Fibroblast of pulmonary artery (primary cell): Measurements from ENCODE around the gene PDXDC1.
"Not testable (repeated sequence)": the region's sequence is repeated elsewhere in the genome, so short reads cannot be mapped to it uniquely, and the experiment has no call there.

Experiments used
- DNase-seq: peaks from one replicate; pipeline ENCODE4 v3.0.0-alpha.2; 2010; ENCODE audit warnings: low read depth
- H3K4me3 ChIP-seq: replicated peaks from 2 replicates; pipeline ENCODE4 v1.5.1; 2011; ENCODE audit warnings: low read depth, mild to moderate bottlenecking, control low read depth, low read length, moderate library complexity
- TF ChIP-seq, protein P1 (sequence below): IDR thresholded peaks from 2 replicates; pipeline ENCODE4 v1.5.1; 2011; ENCODE audit warnings: mild to moderate bottlenecking, control low read depth, low read length, inconsistent platforms; ENCODE audit errors: missing control alignments

PDXDC1 gene

GRCh38 chr16:15037003-15037402 is 62.2 kb downstream of the PDXDC1 start:
- DNase-seq: no peak
- TF ChIP-seq, protein P1, sequence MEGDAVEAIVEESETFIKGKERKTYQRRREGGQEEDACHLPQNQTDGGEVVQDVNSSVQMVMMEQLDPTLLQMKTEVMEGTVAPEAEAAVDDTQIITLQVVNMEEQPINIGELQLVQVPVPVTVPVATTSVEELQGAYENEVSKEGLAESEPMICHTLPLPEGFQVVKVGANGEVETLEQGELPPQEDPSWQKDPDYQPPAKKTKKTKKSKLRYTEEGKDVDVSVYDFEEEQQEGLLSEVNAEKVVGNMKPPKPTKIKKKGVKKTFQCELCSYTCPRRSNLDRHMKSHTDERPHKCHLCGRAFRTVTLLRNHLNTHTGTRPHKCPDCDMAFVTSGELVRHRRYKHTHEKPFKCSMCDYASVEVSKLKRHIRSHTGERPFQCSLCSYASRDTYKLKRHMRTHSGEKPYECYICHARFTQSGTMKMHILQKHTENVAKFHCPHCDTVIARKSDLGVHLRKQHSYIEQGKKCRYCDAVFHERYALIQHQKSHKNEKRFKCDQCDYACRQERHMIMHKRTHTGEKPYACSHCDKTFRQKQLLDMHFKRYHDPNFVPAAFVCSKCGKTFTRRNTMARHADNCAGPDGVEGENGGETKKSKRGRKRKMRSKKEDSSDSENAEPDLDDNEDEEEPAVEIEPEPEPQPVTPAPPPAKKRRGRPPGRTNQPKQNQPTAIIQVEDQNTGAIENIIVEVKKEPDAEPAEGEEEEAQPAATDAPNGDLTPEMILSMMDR: no peak
- H3K4me3 ChIP-seq: no peak overlapping the region

GRCh38 chr16:15037745-15038144 is 62.9 kb downstream of the PDXDC1 start:
- no peak overlapping the region for H3K4me3 ChIP-seq
- TF ChIP-seq, protein P1: no peak
- no peak for DNase-seq

- TF ChIP-seq, protein P1: no peak
- no peak overlapping the region for H3K4me3 ChIP-seq
- DNase-seq: no peak
Measured at GRCh38 chr16:15038689-15039088, 63.9 kb downstream of the PDXDC1 start.

GRCh38 chr16:15041271-15042004 is 66.6 kb downstream of the PDXDC1 start:
- TF ChIP-seq, protein P1: peak; percentile 14
- no peak overlapping the region for H3K4me3 ChIP-seq
- DNase-seq: peak; percentile 64

DNA sequence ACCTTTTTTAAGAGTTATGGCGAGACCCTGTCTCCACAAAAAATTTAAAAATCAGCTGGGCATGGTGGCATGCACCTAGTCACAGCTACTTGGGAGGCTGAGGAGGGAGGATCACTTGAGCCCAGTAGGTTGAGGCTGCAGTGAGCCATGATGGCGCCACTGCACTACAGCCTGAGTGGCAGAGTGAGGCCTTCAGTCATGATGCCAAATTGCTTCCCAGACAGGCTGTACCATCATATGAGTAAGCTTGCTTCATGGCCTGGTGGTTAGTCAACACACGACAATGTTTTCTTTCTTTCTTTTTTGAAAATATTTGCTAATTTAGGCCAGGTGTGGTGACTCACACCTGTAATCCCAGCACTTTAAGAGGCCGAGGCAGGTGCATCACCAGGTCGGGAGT is 68.5 kb downstream of the PDXDC1 start:
- TF ChIP-seq, protein P1: no peak
- no peak overlapping the region for H3K4me3 ChIP-seq

GRCh38 chr16:15044286-15044685 is 69.5 kb downstream of the PDXDC1 start:
- TF ChIP-seq, protein P1: no peak
- no peak overlapping the region for H3K4me3 ChIP-seq
- no peak for DNase-seq

More for the DNA sequence above, 68.5 kb downstream of the PDXDC1 start:
- no peak for DNase-seq

GRCh38 chr16:15045270-15045669 is 70.4 kb downstream of the PDXDC1 start:
- not testable (repeated sequence) for DNase-seq

More at GRCh38 chr16:15045270-15045669, 70.4 kb downstream of the PDXDC1 start:
- H3K4me3 ChIP-seq: not testable (repeated sequence)
